Thyroid gland (tissue), 4 donors: ENCODE data around the gene FKBP6. TPM values are rescaled to one million over a fixed set of nuclear protein-coding genes. Genes with fewer than 3 reads are reported as not detected.
"Not testable (repeated sequence)": the region's sequence is repeated elsewhere in the genome, so short reads cannot be mapped to it uniquely, and the experiment has no call there.

Experiments used
- DNase-seq, 2 donors: peaks; one replicate each; pipeline ENCODE4 v3.0.0-alpha.2; 2019
- H3K27ac ChIP-seq, 3 donors: fragments of 200-600 bp; sonication (generic); 1 replicate in 2 of 3; 2 replicates in 1 of 3; pipeline ENCODE4 v1.5.1; 2016 to 2019; ENCODE audit warnings: mild to moderate bottlenecking in 1 of 3, moderate library complexity in 1 of 3
- H3K27me3 ChIP-seq: fragments of 200-600 bp; sonication (generic); one replicate; pipeline ENCODE4 v1.5.1; 2019
- H3K36me3 ChIP-seq, 2 donors: fragments of 200-600 bp; sonication (generic); one replicate each; pipeline ENCODE4 v1.5.1; 2016 to 2019
- H3K4me1 ChIP-seq, 2 donors: fragments of 200-600 bp; sonication (generic); one replicate each; pipeline ENCODE4 v1.5.1; 2017 to 2019
- H3K4me3 ChIP-seq, 3 donors: fragments of 200-600 bp; sonication (generic); replicated peaks in 1 of 3; 1 replicate in 2 of 3; 2 replicates in 1 of 3; pipeline ENCODE4 v1.5.1; 2016; ENCODE audit warnings: mild to moderate bottlenecking in 1 of 3
- H3K9me3 ChIP-seq: fragments of 200-600 bp; sonication (generic); one replicate; pipeline ENCODE4 v1.5.1; 2017
- POLR2A ChIP-seq, 2 donors: fragments of 450-650 bp; IDR thresholded peaks; one replicate each; pipeline ENCODE4 v1.6.1; 2017; ENCODE audit warnings: antibody characterized with exemption in 2 of 2, mild to moderate bottlenecking in 2 of 2, moderate library complexity in 1 of 2
- WGBS, 2 donors: methylation state at CpG; one replicate each; pipeline ENCODE4 v1.1.5; 2017; 5-methylcytosine and 5-hydroxymethylcytosine counted together
- intact Hi-C: fragments of 100-400 bp; cut with DNase I; formaldehyde crosslinking; loops from one replicate; pipeline ENCODE4 v1.15.1; 2023
- total RNA-seq, 4 donors: library from RNA; depleted of rRNA; stranded (reverse); fragments of >200 nt; gene quantifications; one replicate each; pipeline ENCODE4 v1.2.3, GENCODE V29; 2016
- TF ChIP-seq, protein P1 (sequence below), 6 experiments: fragments of 200-600 bp in 3 of 6; fragments of 450-650 bp in 3 of 6; sonication (generic) in 3 of 6; IDR thresholded peaks; one replicate each; pipeline ENCODE4 v1.5.1; 2016 to 2019; ENCODE audit warnings: antibody characterized with exemption in 6 of 6, mild to moderate bottlenecking in 2 of 6, inconsistent platforms in 1 of 6, moderate library complexity in 1 of 6

Gene FKBP6
- total RNA-seq, 4 donors from 2014 or later, result 0.27 TPM; not detected in 3

DNA sequence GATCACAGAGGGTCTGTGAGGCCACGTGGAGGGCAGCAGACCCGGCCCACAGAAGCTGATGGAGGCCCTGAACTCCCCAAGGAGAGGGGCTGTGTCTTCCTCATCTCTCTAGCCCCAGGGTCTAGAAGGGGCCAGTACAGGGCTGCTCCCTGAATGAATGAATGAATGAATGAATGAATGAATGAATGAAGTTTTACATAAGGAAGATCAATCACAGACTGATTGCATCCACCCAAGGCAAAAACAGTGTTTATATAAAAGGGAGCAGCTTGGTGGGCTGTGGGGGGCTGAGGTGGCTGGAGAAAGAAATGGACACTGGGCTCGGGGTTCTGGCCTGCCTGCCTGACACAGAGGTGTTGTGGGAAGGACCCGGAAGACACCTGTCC lies 14.4 kb upstream of the FKBP6 start:
- no peak overlapping the region for H3K4me3 ChIP-seq
- intact Hi-C loops, result no loop called here
- no peaks in the 10 kb centered on the region for H3K36me3 ChIP-seq
- H3K27me3 ChIP-seq, result no peaks in the 10 kb centered on the region
- H3K9me3 ChIP-seq, result no peaks in the 10 kb centered on the region
- DNase-seq, result no peak
- TF ChIP-seq POLR2A (IDR thresholded peaks at IDR 0.05), result no peak
- TF ChIP-seq, protein P1, sequence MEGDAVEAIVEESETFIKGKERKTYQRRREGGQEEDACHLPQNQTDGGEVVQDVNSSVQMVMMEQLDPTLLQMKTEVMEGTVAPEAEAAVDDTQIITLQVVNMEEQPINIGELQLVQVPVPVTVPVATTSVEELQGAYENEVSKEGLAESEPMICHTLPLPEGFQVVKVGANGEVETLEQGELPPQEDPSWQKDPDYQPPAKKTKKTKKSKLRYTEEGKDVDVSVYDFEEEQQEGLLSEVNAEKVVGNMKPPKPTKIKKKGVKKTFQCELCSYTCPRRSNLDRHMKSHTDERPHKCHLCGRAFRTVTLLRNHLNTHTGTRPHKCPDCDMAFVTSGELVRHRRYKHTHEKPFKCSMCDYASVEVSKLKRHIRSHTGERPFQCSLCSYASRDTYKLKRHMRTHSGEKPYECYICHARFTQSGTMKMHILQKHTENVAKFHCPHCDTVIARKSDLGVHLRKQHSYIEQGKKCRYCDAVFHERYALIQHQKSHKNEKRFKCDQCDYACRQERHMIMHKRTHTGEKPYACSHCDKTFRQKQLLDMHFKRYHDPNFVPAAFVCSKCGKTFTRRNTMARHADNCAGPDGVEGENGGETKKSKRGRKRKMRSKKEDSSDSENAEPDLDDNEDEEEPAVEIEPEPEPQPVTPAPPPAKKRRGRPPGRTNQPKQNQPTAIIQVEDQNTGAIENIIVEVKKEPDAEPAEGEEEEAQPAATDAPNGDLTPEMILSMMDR (IDR thresholded peaks at IDR 0.05), result no peak
- H3K27ac ChIP-seq, result no peak overlapping the region
- WGBS, 2 donors, result 82 to 86% methylated on average over 4 of the region's 4 CpGs
- H3K4me1 ChIP-seq, result peaks cover 5 to 7% of the 10 kb centered on the region in 2 donors

DNA sequence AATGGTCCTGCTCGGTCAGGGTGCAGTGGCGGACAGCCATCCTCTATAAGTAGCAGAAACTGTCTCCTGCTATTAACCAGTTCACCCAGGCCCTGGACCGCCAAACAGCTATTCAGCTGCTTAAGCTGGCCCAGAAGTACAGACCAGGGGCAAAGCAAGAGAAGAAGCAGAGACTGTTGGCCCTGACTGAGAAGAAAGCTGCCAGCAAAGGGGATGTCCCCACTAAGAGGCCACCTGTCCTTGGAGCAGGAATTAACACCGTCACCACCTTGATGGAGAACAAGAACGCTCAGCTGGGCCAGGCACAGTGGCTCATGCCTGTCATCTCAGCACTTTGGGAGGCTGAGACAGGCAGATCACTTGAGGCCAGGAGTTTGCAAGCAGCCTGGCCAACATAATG lies 13.7 kb upstream of the FKBP6 start:
- Histone ChIP-seq H3K4me3 (no peak overlapping the region), H3K27ac (no peak overlapping the region), H3K27me3 (no peaks in the 10 kb centered on the region), H3K4me1 (peaks cover 0 to 3% of the 10 kb centered on the region in 2 donors), H3K9me3 (no peaks in the 10 kb centered on the region), H3K36me3 (no peaks in the 10 kb centered on the region)
- DNase-seq, result no peak
- intact Hi-C loops, result no loop called here
- TF ChIP-seq POLR2A (IDR thresholded peaks at IDR 0.05), result no peak
- TF ChIP-seq, protein P1 (IDR thresholded peaks at IDR 0.05), result no peak
- 90 to 94% methylated on average over 5 of the region's 5 CpGs for WGBS, 2 donors

DNA sequence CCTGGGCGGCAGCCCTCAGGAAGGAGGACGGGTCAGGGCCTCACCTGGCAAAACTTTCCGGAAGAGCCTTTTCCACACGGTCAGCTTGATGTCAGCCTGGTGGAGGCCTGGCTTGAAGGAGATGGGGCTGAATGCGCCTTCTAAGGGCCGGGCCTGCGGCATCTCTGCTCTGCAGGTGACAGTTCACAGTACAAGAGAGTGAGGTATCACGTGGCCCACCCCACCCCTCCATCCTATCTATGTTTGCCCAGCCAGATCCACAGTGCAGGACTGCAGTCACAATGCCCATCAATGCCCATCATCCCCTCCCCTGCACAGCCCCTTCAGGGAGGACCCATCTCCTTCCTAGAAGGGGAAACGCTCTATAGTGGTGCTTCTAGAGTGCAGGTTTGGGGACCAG lies 11.4 kb upstream of the FKBP6 start:
- Histone ChIP-seq H3K27ac (no peak overlapping the region), H3K27me3 (no peaks in the 10 kb centered on the region), H3K36me3 (no peaks in the 10 kb centered on the region), H3K4me1 (no peaks in the 10 kb centered on the region), H3K9me3 (no peaks in the 10 kb centered on the region), H3K4me3 (no peak overlapping the region)
- intact Hi-C loops, result no loop called here
- 86 to 94% methylated on average over 2 to 9 of the region's 9 CpGs for WGBS, 2 donors
- TF ChIP-seq POLR2A (IDR thresholded peaks at IDR 0.05), result no peak
- TF ChIP-seq, protein P1 (IDR thresholded peaks at IDR 0.05), result no peak
- DNase-seq, result no peak

DNA sequence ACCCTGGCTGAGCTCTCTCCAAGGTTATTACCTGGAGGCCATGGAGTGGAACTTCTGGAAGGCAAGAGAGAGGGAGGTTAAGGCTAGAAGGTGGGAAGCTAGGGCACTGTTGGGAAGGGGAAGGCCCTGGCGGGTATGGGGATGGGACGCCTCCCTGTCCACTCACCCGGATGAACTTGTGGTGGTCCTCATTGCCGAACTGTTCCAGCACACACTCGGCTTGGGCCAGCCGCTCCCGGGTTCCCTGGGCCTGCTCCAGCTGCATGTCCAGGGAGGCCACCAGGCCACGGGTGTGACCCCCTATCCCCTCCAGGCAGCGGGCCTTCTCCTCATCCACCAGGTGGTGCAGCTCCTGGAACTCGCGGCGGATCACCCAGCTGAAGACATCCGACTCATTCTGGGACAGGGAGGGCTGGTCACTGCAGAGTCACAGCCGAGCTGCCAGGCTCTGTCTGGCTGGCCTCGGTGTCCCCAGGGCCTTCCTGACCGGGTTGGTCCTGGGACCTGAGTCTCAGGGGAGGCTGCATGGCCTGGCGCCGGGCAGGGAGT lies 9.2 kb upstream of the FKBP6 start:
- H3K36me3 ChIP-seq, H3K9me3 ChIP-seq, intact Hi-C loops, H3K27me3 ChIP-seq, H3K27ac ChIP-seq, H3K4me1 ChIP-seq, DNase-seq, H3K4me3 ChIP-seq: not testable (repeated sequence)
- 73 to 85% methylated on average over 5 to 12 of the region's 18 CpGs for WGBS, 2 donors

DNA sequence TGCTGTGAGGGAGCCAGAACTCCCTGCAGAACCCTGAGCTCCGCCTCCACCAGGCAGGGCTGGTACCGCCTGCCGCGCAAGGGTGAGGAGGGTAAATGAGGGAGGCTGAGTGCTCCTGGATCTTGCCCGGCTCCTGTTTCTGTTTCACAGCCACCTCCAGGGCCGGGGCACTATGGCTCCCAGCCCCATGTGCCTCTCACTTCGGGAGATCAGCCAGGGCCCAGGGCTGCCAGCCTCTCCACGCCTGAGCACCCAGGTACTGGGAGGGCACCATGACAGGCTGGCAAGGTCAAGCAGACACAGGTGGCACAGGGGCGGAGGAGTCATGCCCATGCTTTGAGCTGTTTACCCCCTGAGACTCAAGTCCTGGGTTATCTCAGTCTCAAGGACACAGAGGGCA lies 8.4 kb upstream of the FKBP6 start:
- DNase-seq, result peak; percentile 71 to 81
- intact Hi-C loops, H3K27me3 ChIP-seq, H3K4me1 ChIP-seq, H3K36me3 ChIP-seq, H3K9me3 ChIP-seq, H3K4me3 ChIP-seq: not testable (repeated sequence)
- H3K27ac ChIP-seq, result peak overlapping the region; percentile 33 to 49 (median 41)
- WGBS, 2 donors, result 28 to 57% methylated on average over 1 to 7 of the region's 9 CpGs

DNA sequence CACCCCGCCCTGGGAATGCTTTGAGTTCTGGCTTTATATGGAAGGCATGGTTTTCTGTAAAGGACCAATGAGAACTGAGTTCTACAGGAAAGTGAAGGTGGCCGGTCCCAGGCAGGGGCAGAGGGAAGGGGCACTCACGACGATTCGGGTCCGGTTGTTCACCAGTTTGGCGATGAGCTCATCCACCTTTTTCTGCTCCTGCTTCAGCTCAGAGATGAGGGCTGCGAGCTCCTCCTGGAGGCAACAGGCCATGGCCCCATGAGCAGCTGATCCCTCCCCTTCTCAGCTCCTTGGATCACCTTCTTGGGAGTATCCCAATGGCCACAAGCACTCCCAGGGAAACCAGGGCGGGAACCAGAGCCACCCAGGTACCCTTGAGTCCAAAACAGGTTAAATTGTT lies 8.0 kb upstream of the FKBP6 start:
- H3K4me3 ChIP-seq, intact Hi-C loops, H3K27me3 ChIP-seq, H3K9me3 ChIP-seq, H3K36me3 ChIP-seq, H3K4me1 ChIP-seq: not testable (repeated sequence)
- 67 to 71% methylated on average over 7 to 9 of the region's 9 CpGs for WGBS, 2 donors
- DNase-seq, result peak; percentile 45 to 61
- peak overlapping the region; percentile 33 to 49 (median 41) for H3K27ac ChIP-seq

DNA sequence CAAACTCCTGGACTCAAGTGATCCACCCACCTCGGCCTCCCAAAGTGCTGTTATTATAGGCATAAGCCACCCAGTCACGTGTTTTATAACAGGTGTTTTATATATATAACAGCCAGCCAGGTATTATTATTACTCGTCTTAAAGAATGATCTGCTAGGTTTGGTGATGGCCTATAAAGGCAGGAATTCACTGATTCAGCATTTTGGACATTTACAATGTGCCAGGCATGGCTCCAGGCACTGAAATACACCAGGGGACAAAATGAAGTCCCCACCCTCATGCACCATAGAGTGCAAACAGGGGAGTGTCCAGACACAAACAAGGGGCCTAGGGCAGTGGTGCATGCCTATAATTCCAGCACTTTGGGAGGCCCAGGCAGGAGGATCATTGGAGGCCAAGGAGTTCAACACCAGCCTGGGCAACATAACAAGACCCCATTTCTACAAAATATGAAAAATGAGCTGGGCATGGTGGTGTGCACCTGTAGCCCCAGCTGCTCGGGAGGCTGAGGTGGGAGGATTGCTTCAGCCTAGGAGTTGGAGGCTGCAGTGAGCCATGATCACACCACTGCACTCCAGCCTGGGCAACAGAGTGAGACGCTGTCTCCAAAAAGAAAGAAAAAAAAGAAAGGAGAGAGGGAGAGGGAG lies 4.4 kb upstream of the FKBP6 start:
- H3K27ac ChIP-seq, H3K4me3 ChIP-seq, H3K36me3 ChIP-seq, H3K27me3 ChIP-seq, H3K9me3 ChIP-seq, DNase-seq, H3K4me1 ChIP-seq, intact Hi-C loops: not testable (repeated sequence)
- 73 to 78% methylated on average over 5 of the region's 5 CpGs for WGBS, 2 donors
